B cell (primary cell): ENCODE data around the gene MYLK3. TPM values are rescaled to one million over a fixed set of nuclear protein-coding genes. Genes with fewer than 3 reads are reported as not detected.

Experiments used
- ATAC-seq: fragments of 200-7000 bp; cut with Tn5 transposase; one replicate; pipeline ENCODE4 v1.10.0; 2021; ENCODE audit warnings: low read depth, mild to moderate bottlenecking, moderate number of reproducible peaks, moderate library complexity
- CTCF ChIA-PET: fragments of 350-600 bp; sonication (Branson Sonifier 250); formaldehyde crosslinking; loops from one replicate; lab custom pipeline; 2021; ENCODE audit warnings: antibody characterized with exemption, inconsistent platforms; lab: Charles Lee
- POLR2A ChIA-PET: fragments of 350-600 bp; sonication (Branson Sonifier 250); formaldehyde crosslinking; loops from one replicate; lab custom pipeline; 2021; ENCODE audit warnings: antibody characterized with exemption; lab: Charles Lee
- DNase-seq: peaks from one replicate; pipeline ENCODE4 v3.0.0; 2013
- H2AFZ ChIP-seq: 2 replicates; pipeline ENCODE4 v1.6.1; 2012; ENCODE audit warnings: mild to moderate bottlenecking, low read depth, low read length; ENCODE audit not compliant: insufficient read depth, poor library complexity, severe bottlenecking
- H3K27ac ChIP-seq, 2 donors: 1 replicate in 1 of 2; 2 replicates in 1 of 2; pipeline ENCODE4 v1.5.1; 2012 to 2013; ENCODE audit warnings: low read length in 2 of 2, mild to moderate bottlenecking in 2 of 2, moderate library complexity in 1 of 2
- H3K27me3 ChIP-seq, 4 experiments: fragments of 200-600 bp in 1 of 4; sonication (generic) in 1 of 4; replicated peaks in 1 of 4; 1 replicate in 2 of 4; 2 replicates in 2 of 4; pipeline versions ENCODE4 v1.6.1 to v1.7.0; 2013 to 2016; ENCODE audit warnings: low read length in 3 of 4, mild to moderate bottlenecking in 2 of 4, mixed read lengths in 1 of 4, moderate library complexity in 1 of 4; ENCODE audit not compliant: insufficient read depth in 4 of 4, control insufficient read depth in 3 of 4; ENCODE audit errors: control extremely low read depth in 1 of 4
- H3K36me3 ChIP-seq, 2 experiments: replicated peaks in 1 of 2; 1 replicate in 1 of 2; 2 replicates in 1 of 2; pipeline versions ENCODE4 v1.6.1 to v1.7.1; 2013; ENCODE audit warnings: low read length in 1 of 2; ENCODE audit not compliant: insufficient read depth in 2 of 2, control insufficient read depth in 1 of 2; ENCODE audit errors: control extremely low read depth in 1 of 2, extremely low read depth in 1 of 2
- H3K4me1 ChIP-seq, 2 donors: fragments of 200-600 bp in 1 of 2; sonication (generic) in 1 of 2; 1 replicate in 1 of 2; 2 replicates in 1 of 2; pipeline versions ENCODE4 v1.5.1 to v1.6.1; 2013 to 2017; ENCODE audit warnings: low read length in 2 of 2; ENCODE audit not compliant: control insufficient read depth in 2 of 2, insufficient read depth in 2 of 2
- H3K4me2 ChIP-seq: replicated peaks from 2 replicates; pipeline ENCODE3; 2012; ENCODE audit warnings: mild to moderate bottlenecking, low read depth, low read length; ENCODE audit not compliant: poor library complexity, severe bottlenecking
- H3K4me3 ChIP-seq, 5 experiments: fragments of 200-600 bp in 1 of 5; sonication (generic) in 1 of 5; 1 replicate in 3 of 5; 2 replicates in 2 of 5; pipeline versions ENCODE4 v1.5.1 to v1.7.0; 2011 to 2016; ENCODE audit warnings: low read length in 4 of 5, mild to moderate bottlenecking in 4 of 5, low read depth in 2 of 5, control low read depth in 1 of 5, moderate library complexity in 1 of 5; ENCODE audit not compliant: insufficient read depth in 1 of 5; ENCODE audit errors: control extremely low read depth in 1 of 5, extremely low read depth in 1 of 5
- H3K79me2 ChIP-seq: fragments of 200-600 bp; sonication (generic); one replicate; pipeline ENCODE4 v1.6.0; 2016; ENCODE audit warnings: low read length; ENCODE audit not compliant: control insufficient read depth, insufficient read depth
- H3K9ac ChIP-seq: fragments of 200-600 bp; sonication (generic); 2 replicates; pipeline ENCODE4 v1.6.1; 2017; ENCODE audit warnings: mild to moderate bottlenecking, low read length, moderate library complexity
- H3K9me3 ChIP-seq, 3 donors: one replicate each; pipeline versions ENCODE4 v1.6.1 to v1.7.1; 2013; ENCODE audit warnings: low read length in 2 of 3; ENCODE audit not compliant: control insufficient read depth in 2 of 3, insufficient read depth in 1 of 3; ENCODE audit errors: control extremely low read depth in 1 of 3
- H4K20me1 ChIP-seq: 2 replicates; pipeline ENCODE4 v1.6.0; 2012; ENCODE audit warnings: mild to moderate bottlenecking, low read length; ENCODE audit not compliant: insufficient read depth, control insufficient read depth, poor library complexity, severe bottlenecking
- H3K27ac Mint-ChIP-seq: one replicate; pipeline ENCODE4 v1.8.0; 2021; ENCODE audit warnings: mixed read lengths
- H3K27me3 Mint-ChIP-seq: one replicate; pipeline ENCODE4 v1.8.0; 2021; ENCODE audit warnings: mixed read lengths
- H3K4me1 Mint-ChIP-seq: one replicate; pipeline ENCODE4 v1.8.0; 2021; ENCODE audit warnings: mixed read lengths
- H3K4me3 Mint-ChIP-seq: one replicate; pipeline ENCODE4 v1.8.0; 2021; ENCODE audit warnings: mixed read lengths
- H3K9me3 Mint-ChIP-seq: one replicate; pipeline ENCODE4 v1.8.0; 2022; ENCODE audit warnings: mixed read lengths; ENCODE audit not compliant: insufficient read depth
- EZH2 ChIP-seq: IDR thresholded peaks from 2 replicates; pipeline ENCODE4 v1.6.1; 2012; ENCODE audit warnings: borderline replicate concordance, low read depth, mild to moderate bottlenecking, moderate library complexity, low read length; ENCODE audit not compliant: insufficient read depth, poor library complexity, severe bottlenecking
- WGBS: methylation state at CpG from one replicate; pipeline ENCODE4 v1.1.5; 2013; ENCODE audit warnings: missing lambda C conversion rate; ENCODE audit not compliant: insufficient coverage; 5-methylcytosine and 5-hydroxymethylcytosine counted together
- intact Hi-C: fragments of 100-400 bp; cut with micrococcal nuclease; formaldehyde crosslinking; loops from one replicate; pipeline ENCODE4 v1.10.0; 2022
- polyA plus RNA-seq: library from polyadenylated mRNA; depleted of rRNA; stranded (reverse); fragments of >200 nt; gene quantifications from 2 replicates; pipeline ENCODE4 v1.2.3, GENCODE V29; 2012
- total RNA-seq, 2 donors: library from RNA; stranded (reverse); fragments of 120-200 nt in 1 of 2; gene quantifications; 1 replicate in 1 of 2; 2 replicates in 1 of 2; pipeline versions ENCODE4 v1.2.3 to v1.2.4, GENCODE V29; 2013 to 2022
- TF ChIP-seq, protein P1 (sequence below): fragments of 200-600 bp; IDR thresholded peaks from one replicate; pipeline ENCODE4 v1.8.0; 2022; ENCODE audit warnings: antibody characterized with exemption, mild to moderate bottlenecking

Gene MYLK3
- total and polyA plus RNA-seq, 2 donors (not counting 1 experiment from before 2014, with no cell fraction given) = 0.01 to 0.10 TPM

- Histone ChIP-seq H2AFZ (no peak overlapping the region), H3K27ac (no peak overlapping the region), H3K4me3 (no peak overlapping the region), H3K9me3 (peaks cover 0 to 7% (median 3%) of the 10 kb centered on the region in 3 donors), H3K9ac (no peak overlapping the region), H3K36me3 (no peaks in the 10 kb centered on the region), H3K4me2 (no peak overlapping the region), H4K20me1 (no peaks in the 10 kb centered on the region), H3K4me1 (no peaks in the 10 kb centered on the region), H3K27me3 (peaks cover 0 to 2% (median 0%) of the 10 kb centered on the region in 4 experiments), H3K79me2 (no peaks in the 10 kb centered on the region)
- 97% methylated on average over 7 of the region's 7 CpGs for WGBS
- no peak for DNase-seq
- no peak for TF ChIP-seq EZH2
- TF ChIP-seq, protein P1, sequence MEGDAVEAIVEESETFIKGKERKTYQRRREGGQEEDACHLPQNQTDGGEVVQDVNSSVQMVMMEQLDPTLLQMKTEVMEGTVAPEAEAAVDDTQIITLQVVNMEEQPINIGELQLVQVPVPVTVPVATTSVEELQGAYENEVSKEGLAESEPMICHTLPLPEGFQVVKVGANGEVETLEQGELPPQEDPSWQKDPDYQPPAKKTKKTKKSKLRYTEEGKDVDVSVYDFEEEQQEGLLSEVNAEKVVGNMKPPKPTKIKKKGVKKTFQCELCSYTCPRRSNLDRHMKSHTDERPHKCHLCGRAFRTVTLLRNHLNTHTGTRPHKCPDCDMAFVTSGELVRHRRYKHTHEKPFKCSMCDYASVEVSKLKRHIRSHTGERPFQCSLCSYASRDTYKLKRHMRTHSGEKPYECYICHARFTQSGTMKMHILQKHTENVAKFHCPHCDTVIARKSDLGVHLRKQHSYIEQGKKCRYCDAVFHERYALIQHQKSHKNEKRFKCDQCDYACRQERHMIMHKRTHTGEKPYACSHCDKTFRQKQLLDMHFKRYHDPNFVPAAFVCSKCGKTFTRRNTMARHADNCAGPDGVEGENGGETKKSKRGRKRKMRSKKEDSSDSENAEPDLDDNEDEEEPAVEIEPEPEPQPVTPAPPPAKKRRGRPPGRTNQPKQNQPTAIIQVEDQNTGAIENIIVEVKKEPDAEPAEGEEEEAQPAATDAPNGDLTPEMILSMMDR = no peak
- Mint-ChIP-seq H3K9me3 (peaks cover 7% of the 10 kb centered on the region), H3K4me3 (no peak overlapping the region), H3K4me1 (no peaks in the 10 kb centered on the region), H3K27me3 (no peaks in the 10 kb centered on the region), H3K27ac (no peak overlapping the region)
- no peak for ATAC-seq
- ChIA-PET CTCF (no interaction called here), POLR2A (no interaction called here)
- intact Hi-C loops = no loop called here
These were observed 18.7 kb downstream of the MYLK3 start for GRCh38 chr16:46729326-46729995.

GRCh38 chr16:46728806-46729205 lies 19.3 kb downstream of the MYLK3 start:
- no peaks in the 10 kb centered on the region for H3K4me1 ChIP-seq
- Mint-ChIP-seq H3K9me3 (peaks cover 7% of the 10 kb centered on the region), H3K27me3 (no peaks in the 10 kb centered on the region), H3K4me3 (no peak overlapping the region), H3K4me1 (no peaks in the 10 kb centered on the region), H3K27ac (no peak overlapping the region)
- H3K4me3 ChIP-seq = no peak overlapping the region
- ATAC-seq (no peak), DNase-seq (no peak)
- CTCF ChIA-PET = no interaction called here
- no peak overlapping the region for H2AFZ ChIP-seq
- no peak for TF ChIP-seq EZH2
- TF ChIP-seq, protein P1 = no peak
- no peak overlapping the region for H3K4me2 ChIP-seq
- H4K20me1 ChIP-seq = no peaks in the 10 kb centered on the region
- no peak overlapping the region for H3K27ac ChIP-seq
- no peak overlapping the region for H3K9ac ChIP-seq
- intact Hi-C loops = no loop called here
- H3K36me3 ChIP-seq = no peaks in the 10 kb centered on the region
- WGBS = 95% methylated on average over 12 of the region's 14 CpGs
- peaks cover 0 to 2% (median 0%) of the 10 kb centered on the region in 4 experiments for H3K27me3 ChIP-seq
- peaks cover 0 to 7% (median 3%) of the 10 kb centered on the region in 3 donors for H3K9me3 ChIP-seq
- no peaks in the 10 kb centered on the region for H3K79me2 ChIP-seq
- POLR2A ChIA-PET = no interaction called here
